HG02623 (cell line): Measurements from ENCODE around the gene NBPF1.
"Not testable (repeated sequence)": the region's sequence is repeated elsewhere in the genome, so short reads cannot be mapped to it uniquely, and the experiment has no call there.

ENCODE experiments used
- ATAC-seq: cut with Tn5 transposase; IDR thresholded peaks from one replicate; pipeline ENCODE4 v1.9.1; 2021; ENCODE audit warnings: moderate library complexity; ENCODE audit not compliant: unreplicated experiment

NBPF1 gene

DNA sequence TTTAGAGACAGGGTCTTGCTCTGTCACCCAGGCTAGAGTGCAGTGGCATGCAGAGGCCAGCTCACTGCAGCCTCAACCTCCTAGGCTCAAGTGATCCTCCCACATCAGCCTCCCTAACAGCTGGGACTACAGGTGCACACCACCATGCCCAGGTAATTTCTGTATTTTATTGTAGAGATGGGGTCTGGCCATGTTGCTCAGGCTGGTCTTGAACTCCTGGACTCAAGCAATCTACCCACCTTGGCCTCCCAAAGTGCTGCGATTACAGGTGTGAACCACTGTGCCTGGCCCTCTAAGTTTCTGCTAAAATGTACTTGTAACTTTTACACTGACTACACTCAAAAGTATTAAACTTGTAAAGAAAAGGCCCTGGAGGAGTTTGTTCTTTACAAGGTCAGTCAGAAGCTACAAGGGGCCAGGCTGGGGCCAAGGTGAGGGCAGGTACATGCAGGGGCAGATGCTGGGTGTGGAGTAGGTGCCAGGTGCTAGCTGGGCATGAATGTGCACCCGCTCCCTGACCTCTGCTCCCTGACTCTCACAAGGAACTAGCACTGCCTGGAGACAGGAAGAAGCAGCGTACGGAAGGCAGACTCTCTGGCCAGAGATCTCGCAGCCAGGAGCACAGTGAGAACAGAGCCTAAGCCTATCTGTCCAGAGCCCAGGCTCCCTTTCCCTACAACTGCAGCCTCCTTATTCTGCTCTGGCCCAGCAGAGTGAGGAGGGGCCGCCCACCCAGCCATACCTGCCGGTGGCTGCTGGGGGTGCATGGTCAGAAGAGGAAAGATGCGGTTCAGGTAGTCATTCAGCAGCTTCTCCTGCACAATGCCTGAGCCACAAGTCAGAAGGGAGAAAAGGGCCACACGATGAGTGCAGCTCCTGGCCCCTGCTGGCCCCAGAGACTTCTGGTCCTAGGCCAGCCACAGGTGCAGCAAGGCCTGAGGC is 28.9 kb upstream of the NBPF1 start:
- ATAC-seq = not testable (repeated sequence)

DNA sequence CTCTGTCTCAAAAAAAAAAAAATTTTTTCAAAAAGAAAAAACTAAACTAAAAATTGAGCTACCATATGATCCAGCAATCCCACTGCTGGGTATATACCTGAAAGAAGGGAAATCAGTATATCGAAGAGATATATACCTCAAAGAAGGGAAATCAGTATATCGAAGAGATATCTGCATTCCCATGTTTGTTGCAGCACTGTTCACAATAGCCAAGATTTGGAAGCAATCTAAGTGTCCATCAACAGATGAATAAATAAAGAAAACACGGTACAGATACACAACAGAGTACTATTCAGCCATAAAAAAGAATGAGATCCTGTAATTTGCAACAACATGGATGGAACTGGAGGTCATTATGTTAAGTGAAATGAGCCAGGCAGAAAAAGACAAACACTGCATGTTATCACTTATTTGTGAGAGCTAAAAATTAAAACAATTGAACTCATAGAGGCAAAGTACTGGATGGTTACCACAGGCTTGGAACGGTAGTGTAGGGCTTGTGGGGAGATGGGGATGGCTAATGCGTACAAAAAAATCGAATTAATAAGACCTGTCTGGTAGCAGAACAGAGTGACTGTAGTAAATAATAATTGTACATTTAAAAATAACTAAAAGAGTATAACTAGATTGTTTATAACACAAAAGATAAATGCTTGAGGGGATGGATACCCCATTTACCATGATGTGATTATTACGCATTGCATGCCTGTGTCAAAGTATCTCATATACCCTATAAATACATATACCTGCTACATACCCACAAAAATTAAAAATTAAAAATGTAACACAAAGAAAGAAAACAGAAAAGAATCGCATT is 28.0 kb upstream of the NBPF1 start:
- ATAC-seq = not testable (repeated sequence)

DNA sequence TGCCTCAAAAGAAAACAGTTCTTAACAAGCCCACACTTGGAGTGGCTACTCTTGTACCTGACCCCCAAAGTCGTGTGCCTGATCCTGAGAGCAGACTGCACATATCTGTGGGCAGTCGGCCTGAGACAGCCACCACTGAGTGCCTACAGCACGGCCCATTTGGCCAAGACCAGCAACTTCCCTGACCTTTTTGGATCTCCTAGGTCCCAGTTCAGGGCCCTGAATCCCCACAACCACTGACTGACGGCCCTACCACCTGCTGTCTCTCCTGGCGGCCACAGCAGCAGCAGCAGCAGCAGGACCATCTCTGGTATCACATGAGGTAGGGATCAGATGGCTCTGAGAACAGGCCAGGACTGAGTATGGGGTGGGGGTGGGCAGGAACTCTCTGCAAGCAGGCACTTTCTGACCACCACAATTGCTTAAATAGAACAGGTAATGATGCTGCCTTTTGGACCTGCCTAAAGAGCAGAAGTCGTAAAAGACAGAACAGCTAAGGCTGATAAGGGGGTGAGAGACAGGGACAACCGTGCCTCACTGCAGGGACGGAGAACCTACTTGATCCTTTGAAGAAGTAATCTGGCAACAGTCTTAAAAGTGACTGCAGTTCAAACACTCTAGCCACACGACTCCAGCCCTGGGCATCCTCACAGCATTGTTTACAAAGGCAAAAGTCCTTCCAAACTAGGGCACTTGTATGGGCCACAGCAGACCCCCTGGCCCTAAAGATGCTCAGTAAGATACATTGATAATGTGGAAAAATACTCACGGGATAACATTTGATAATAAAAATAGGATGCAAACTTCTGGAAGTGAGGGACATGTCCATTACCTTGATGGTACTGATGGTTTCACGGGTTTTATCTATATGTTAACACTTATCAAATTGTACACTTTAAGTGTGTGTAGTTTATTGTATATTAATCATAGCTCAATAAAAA is 26.0 kb upstream of the NBPF1 start:
- ATAC-seq = not testable (repeated sequence)

DNA sequence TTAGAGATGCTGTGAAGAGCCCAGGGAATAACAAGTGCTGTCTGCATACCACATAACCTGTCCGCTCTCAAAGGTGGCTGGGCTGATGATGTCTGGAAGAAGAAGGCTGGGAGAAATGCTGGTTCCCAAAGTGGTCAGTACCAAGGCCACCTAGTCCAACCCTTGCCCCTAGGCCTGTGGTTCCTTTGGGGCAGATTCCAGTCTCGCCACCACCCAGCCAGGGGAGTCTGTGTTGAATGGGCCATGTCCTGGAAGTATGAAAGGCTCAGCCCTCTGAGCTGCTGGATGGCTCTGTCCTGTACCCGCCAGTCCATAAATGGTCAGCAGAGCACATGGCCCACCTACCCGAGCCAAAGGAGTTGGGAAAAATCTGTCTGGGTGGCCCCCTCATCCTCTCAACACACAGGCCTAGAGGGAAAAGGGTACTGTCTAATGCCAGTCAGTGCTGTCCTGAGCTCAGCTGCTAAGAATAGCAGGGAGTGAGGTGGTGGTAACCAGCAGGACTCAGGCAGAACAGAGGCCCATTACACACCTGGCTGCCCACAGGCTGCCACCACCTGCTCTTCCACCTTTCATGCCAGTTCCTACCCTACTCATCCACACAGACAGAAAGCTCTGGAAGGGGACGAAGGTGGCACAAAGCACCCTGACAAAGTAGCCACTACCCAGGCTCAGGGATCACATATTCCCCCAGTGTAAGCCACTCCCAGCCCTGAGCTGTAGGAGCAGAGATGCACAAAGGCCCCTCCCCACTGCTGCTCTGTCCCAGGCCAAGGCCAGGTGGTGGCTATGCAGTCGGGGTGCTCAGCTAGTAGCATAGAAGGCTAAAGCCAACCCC is 24.8 kb upstream of the NBPF1 start:
- not testable (repeated sequence) for ATAC-seq

DNA sequence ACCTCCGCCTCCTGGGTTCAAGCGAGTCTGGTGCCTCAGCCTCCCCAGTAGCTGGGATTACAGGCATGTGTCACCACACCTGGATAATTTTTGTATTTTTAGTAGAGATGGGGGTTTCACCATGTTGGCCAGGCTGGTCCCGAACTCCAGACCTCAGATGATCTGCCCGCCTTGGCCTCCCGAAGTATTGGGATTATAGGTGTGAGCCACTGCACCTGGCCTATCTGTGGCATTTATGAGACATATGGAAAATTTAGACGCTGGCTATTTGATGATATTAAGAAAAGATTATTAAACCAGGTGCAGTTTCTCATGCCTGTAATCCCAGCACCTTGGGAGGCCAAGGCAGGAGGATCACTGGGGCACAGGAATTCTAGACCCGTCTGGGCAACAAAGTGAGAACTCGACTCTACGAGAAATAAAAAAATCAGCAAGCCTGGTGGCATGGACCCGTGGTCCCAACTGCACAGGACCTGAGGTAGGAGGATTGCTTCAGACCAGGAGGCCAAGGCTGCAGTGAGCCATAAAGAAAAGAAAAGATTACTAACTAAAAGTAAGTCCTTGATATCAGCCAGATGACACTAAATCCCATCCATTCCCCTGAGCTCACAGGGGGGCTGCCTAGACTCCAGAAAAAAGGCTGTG is 23.3 kb upstream of the NBPF1 start:
- not testable (repeated sequence) for ATAC-seq

DNA sequence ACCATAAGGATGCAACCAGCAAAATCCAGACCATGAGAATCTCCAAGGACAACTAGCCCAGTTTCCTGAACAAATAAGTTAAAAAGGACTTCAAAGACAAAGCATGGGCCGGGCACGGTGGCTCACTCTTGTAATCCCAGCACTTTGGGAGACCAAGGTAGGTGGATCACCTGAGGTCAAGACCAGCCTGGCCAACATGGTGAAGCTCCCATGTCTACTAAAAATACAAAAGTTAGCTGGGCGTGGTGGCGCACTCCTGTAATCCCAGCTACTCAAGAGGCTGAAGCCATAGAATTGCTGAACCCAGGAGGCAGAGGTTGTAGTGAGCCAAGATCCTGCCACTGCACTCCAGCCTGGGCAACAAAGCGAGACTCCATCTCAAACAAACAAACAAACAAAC is 22.6 kb upstream of the NBPF1 start:
- not testable (repeated sequence) for ATAC-seq

DNA sequence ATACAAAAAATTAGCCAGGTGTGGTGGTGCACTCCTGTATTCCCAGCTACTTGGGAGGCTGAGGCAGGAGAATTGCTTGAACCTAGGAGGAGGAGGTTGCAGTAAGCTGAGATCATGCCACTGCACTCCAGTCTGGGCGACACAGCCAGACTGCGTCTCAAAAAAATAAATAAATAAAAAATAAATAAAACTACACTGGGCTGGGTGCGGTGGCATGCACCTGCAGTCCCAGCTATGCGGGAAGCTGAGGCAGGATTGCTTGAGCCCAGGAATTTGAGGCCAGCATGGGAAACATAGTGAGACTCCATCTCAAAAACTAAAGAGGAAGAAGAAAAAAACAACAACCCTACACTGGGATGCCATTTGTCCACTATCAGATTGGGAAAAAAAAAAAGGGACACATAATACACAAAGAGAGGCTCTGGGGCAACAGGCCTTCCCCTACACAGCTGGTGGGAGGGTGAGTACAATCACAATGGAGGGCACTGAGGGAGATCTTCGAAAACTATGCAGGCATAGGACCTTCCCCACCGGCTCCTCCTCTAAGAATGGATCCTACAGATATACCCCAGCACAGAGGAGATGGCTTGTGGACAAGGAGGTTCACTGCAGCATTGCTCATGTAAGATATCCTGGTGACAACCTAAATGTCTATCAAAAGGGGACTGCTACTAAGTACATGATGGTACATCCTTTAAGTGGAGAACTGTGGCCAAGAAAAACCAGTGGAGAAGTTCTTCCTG is 20.3 kb upstream of the NBPF1 start:
- ATAC-seq = not testable (repeated sequence)

DNA sequence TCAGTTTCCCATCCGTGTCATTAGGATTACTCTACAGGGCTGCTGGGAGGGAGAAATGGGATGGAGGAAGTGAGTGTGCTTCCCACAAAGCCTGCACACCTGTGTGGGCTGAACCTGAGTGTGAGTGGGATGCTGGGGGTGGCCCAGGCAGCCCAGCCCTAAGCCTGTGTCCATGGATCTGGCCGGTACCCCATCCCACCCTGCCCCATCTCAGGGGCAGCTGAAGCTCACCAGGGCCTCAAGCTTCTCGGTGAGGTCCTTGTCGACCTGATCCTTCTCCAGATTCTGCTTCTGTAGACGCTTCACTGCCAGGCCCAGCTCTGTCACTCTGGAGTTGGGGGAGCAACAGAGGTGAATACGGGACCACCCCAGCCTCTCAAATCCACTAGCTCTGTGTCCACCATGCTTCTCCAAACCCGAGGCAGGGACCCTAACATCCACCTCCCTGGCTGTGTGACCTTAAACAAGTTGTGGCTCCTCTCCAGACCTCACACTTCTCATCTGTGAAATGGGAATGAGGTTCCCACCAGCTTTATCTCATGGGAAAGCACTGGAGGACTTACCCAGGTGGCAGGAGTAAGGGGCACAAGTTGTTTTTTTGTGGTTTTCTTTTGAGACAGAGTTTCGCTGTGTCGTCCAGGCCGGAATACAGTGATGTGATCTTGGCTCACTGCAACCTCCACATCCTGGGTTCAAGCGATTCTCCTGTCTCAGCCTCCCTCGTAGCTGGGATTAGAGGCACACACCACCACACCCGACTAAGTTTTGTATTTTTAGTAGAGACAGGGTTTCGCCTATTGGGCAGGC is 18.9 kb upstream of the NBPF1 start:
- ATAC-seq = not testable (repeated sequence)

DNA sequence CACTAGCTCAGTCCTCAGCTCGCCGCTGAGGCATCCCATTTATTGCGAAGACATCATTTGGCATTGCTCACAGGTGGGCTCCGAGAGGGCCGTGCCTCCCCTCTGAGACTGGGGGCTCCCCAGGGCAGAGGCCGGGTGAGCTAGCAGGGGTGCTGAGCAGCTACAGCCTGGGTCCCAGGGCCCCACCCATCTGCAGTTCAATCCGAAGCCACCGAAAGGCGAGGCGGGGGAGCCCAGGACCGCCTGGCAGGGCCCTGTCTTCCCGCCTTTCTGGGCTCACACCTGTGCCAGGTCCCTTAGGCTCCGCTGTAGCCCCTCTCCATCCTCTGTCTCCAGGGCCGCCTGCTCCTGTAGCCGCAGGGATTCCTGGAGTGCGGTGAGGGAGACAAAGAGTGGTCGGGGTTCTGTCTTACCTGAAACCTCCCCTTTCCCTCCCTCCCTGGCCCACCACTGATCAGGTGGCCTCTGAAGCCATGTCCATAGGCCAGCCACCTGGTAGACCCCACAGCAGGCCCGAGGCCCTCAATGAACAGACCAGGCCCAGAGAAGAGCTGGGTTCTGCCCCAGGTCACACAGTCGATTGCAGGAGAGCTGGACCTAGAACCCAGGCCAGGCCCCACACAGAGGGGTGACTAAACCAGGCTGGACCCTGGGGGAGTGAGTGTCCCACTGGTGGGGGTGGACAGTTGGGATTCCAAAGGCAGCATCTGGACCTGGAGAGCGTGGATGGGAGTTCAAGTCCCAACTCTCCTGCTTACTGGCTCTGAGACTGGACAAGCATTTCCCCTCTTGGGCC is 18.1 kb upstream of the NBPF1 start:
- ATAC-seq = no peak

DNA sequence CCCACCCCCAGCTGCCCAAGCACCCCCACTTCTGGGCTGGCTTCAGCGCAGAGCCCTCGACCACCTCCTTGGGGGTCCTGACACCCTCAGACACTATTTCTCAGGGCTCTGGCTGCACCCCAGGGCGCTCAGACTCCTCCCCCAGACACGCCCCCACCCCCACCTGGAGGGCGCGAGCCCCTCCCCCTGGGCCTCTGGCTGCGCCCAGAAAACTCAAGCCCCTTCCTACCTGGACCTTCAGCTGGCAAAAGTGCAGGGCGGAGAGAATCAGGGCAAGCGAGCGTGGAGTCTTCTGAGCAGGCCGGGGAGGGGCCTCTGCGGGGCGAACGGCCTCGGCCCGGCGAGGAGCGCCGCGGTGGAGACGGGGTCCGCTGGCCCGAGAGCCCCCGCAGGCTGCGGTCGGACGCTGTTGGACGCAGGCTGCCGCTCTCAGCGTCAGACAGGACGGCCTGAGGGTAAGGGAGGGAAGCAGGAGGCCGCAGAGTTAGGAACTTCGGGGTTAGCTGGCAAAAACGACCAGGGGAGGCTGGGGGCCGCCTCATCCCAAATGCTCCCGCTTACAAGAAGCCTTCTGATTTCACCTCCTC is 17.4 kb upstream of the NBPF1 start:
- no peak for ATAC-seq

DNA sequence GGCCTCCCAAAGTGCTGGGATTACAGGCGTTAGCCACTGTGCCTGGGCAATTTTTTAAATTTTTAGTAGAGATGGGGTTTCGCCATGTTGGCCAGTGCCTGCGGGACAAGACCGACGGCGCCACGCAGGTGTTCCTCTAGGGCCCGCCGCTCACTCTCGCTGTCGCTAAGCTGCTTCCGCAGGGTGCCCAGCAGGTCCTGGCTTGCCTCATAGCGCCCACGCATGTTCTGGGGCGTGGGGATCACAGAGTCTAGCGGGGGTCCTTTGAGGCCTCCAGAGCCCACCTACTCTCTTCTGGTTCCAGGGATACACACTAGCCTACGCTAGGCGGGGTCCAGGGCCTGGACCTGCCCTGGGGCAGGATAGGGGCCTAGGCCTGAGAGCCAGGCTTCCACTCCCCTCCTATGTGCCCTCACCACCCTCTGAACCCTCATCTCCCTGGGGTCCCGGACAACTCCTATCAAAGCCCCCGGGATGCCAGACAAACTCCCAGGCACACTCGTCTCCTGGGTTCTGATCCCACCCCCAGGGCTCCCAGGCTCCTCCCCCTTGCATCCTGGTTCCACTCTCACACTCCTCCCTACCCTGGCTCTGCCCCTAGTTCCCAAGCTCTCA is 16.7 kb upstream of the NBPF1 start:
- ATAC-seq = not testable (repeated sequence)

DNA sequence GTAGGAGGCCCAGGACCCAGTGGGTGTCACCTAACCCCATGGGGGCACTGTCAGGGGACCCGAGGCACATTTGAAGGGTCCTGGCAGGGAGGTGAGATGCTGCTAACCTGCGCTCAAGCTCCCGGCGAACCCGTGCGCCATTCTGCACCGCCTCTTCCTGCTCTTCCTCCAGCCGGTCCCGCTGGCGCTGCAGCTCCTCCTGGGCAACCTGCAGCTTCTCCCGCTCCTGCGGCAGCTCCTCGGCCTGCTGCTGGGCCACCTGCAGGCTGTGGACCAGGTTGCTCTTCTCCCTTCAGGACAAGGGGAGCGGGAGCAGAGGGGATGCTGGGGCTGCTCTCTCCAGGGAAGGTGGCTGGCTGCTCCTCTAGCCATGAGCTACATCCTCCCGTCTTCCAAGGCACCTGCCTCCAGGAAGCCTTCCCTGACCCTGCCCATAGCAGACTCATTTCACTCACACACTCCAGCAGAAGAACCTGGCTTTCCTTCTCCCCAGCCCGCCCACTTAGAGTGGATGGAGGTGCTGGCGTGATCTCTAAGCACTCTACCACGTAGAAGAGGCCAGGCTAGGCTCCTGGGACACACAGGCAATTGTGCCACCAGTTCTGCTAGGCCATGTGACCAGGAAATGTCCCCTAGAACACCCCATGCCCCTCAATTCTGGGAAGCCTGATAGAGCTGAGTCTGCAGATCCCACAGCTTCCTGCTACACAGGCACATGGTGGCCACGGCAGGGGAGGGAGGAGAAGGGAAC is 15.2 kb upstream of the NBPF1 start:
- no peak for ATAC-seq

DNA sequence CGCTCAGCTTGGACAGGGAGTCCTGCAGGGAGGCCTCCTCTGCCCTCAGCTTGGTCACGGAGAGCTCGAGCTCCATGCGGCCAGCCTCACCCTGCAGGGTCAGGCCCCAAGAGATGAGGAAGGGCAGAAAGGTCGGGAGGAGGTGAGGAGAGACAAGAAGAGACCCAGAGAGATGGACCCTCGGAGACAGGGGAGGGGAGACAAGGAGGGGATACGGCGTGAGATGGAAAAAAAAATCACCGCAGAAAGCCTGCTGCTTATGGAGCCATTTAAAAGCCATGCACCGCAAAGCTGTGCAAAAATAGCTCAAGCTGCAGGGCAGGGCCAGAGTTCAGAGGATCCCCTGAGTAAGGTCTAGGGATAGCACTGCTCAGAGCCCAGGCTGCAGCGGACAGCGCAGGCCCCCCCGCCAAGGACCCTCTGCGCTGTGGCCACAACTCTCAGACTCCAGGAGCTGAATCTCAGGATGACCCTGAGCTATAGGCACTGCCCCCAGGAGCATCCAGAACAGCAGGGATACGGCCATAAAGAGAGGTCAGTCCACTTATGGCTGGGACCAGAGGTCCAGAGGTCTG is 13.1 kb upstream of the NBPF1 start:
- not testable (repeated sequence) for ATAC-seq

DNA sequence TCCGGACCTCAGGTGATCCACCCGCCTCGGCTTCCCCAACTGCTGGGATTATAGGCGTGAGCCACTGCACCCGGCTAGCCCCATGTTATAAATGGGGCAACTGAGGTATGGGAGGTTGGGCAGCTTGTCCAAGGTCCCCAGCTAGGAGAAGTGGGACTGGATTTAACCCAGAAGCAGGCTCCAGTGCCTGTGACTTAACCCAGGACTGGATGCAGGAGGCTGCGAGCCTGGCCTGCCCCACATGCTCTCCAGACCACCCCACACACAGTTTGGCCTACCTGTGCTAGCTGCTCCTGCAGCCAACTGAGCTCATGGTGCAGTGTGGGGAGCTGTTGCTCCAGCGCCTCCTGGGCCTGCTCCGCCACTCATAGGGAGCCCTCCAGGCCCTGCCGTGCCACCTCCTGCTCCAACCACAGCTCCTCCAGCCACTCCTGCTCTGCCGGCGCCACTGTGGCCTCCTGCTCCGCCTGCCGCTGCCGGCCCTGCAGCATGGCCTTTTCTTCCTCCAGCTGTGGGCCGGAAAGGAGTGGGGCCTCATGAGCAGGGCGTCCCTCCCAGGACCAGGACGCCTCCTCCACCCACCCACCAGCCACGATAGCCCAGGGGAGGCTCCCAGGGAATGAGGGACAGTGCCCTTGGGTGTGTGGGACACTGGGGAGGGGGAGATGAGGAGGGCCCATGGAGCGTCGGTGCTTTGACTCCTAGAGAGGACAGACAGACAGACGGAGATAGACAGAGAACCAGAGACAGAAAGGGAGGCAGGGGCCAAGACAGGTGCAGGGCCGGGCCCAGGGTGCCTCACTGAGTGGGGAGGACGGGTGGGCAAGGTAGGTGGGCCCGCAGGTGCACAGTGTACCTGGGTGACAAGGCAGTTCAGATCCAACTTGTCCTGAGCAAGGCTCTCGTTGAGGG is 12.4 kb upstream of the NBPF1 start:
- ATAC-seq = no peak
